ENCODE measurements around the gene VDR. TPM values are rescaled to one million over a fixed set of nuclear protein-coding genes. Genes with fewer than 3 reads are reported as not detected.
"Not testable (repeated sequence)": the region's sequence is repeated elsewhere in the genome, so short reads cannot be mapped to it uniquely, and the experiment has no call there.

VDR gene
- total RNA-seq, 6 experiments from 2014 or later = 8.4 to 14.8 (median 10.1) TPM

GRCh38 chr12:47845081-47845480, 59.7 kb downstream of the VDR start:
- DNase-seq = no peak
- Mint-ChIP-seq H3K27me3 (ENCODE audit: insufficient read depth) (no peaks in the 10 kb centered on the region; the same call in 1 of the 2 replicates), H3K4me3 (no peak overlapping the region), H3K9me3 (no peaks in the 10 kb centered on the region), H3K36me3 (ENCODE audit: low read depth) (no peaks in the 10 kb centered on the region), H3K27ac (no peak overlapping the region), H3K4me1 (ENCODE audit: low read depth) (peaks cover 16% of the 10 kb centered on the region)
- TF ChIP-seq CTCF (IDR thresholded peaks at IDR 0.05) = no peak

GRCh38 chr12:47844264-47845019, 60.4 kb downstream of the VDR start:
- no peaks in the 10 kb centered on the region for H3K36me3 Mint-ChIP-seq (ENCODE audit: low read depth)
- H3K4me1 Mint-ChIP-seq (ENCODE audit: low read depth) = peaks cover 16% of the 10 kb centered on the region
- no peak overlapping the region for H3K27ac Mint-ChIP-seq
- DNase-seq = no peak
- H3K9me3 Mint-ChIP-seq = no peaks in the 10 kb centered on the region
- no peaks in the 10 kb centered on the region; the same call in 1 of the 2 replicates for H3K27me3 Mint-ChIP-seq (ENCODE audit: insufficient read depth)
- H3K4me3 Mint-ChIP-seq = no peak overlapping the region
- no peak for TF ChIP-seq CTCF (IDR thresholded peaks at IDR 0.05)

- Mint-ChIP-seq H3K27ac (no peak overlapping the region), H3K9me3 (no peaks in the 10 kb centered on the region), H3K27me3 (ENCODE audit: insufficient read depth) (no peaks in the 10 kb centered on the region; the same call in 1 of the 2 replicates), H3K36me3 (ENCODE audit: low read depth) (no peaks in the 10 kb centered on the region), H3K4me3 (no peak overlapping the region), H3K4me1 (ENCODE audit: low read depth) (peaks cover 16% of the 10 kb centered on the region)
- TF ChIP-seq CTCF (IDR thresholded peaks at IDR 0.05) = no peak
- no peak for DNase-seq
These were observed 61.4 kb downstream of the VDR start for GRCh38 chr12:47843226-47843980.

GRCh38 chr12:47842543-47842942, 62.3 kb downstream of the VDR start:
- H3K4me1 Mint-ChIP-seq (ENCODE audit: low read depth) = peaks cover 20% of the 10 kb centered on the region
- H3K4me3 Mint-ChIP-seq; H3K9me3 Mint-ChIP-seq; H3K27me3 Mint-ChIP-seq (ENCODE audit: insufficient read depth); H3K36me3 Mint-ChIP-seq (ENCODE audit: low read depth); DNase-seq; H3K27ac Mint-ChIP-seq: not testable (repeated sequence)

GRCh38 chr12:47841910-47842309, 62.9 kb downstream of the VDR start:
- no peaks in the 10 kb centered on the region for H3K27me3 Mint-ChIP-seq (ENCODE audit: insufficient read depth)
- no peaks in the 10 kb centered on the region for H3K9me3 Mint-ChIP-seq
- H3K4me1 Mint-ChIP-seq (ENCODE audit: low read depth) = peaks cover 22% of the 10 kb centered on the region
- TF ChIP-seq CTCF (IDR thresholded peaks at IDR 0.05) = no peak
- no peak overlapping the region for H3K27ac Mint-ChIP-seq
- no peak overlapping the region for H3K4me3 Mint-ChIP-seq
- no peaks in the 10 kb centered on the region for H3K36me3 Mint-ChIP-seq (ENCODE audit: low read depth)
- DNase-seq = no peak

- no peak overlapping the region for H3K27ac Mint-ChIP-seq
- H3K4me3 Mint-ChIP-seq = no peak overlapping the region
- H3K4me1 Mint-ChIP-seq (ENCODE audit: low read depth) = peaks cover 22% of the 10 kb centered on the region
- no peaks in the 10 kb centered on the region for H3K36me3 Mint-ChIP-seq (ENCODE audit: low read depth)
- TF ChIP-seq CTCF (IDR thresholded peaks at IDR 0.05) = no peak
- no peak for DNase-seq
- no peaks in the 10 kb centered on the region for H3K9me3 Mint-ChIP-seq
- H3K27me3 Mint-ChIP-seq (ENCODE audit: insufficient read depth) = no peaks in the 10 kb centered on the region
These were observed 63.3 kb downstream of the VDR start for GRCh38 chr12:47841501-47841900.
